Transverse colon (tissue), 4 donors: ENCODE measurements around the gene UNC5C.

Experiments used
- POLR2A ChIP-seq: fragments of 450-650 bp; IDR thresholded peaks from one replicate; pipeline ENCODE4 v1.6.1; 2016; ENCODE audit warnings: antibody characterized with exemption, mild to moderate bottlenecking, moderate library complexity
- POLR2AphosphoS5 ChIP-seq, 3 donors: sonication (generic); formaldehyde crosslinking; IDR thresholded peaks; one replicate each; pipeline ENCODE4 v1.6.1; 2016; ENCODE audit warnings: antibody characterized with exemption in 3 of 3
- TF ChIP-seq, protein P1 (sequence below), 5 experiments: fragments of 200-600 bp in 3 of 5; fragments of 450-650 bp in 2 of 5; sonication (generic) in 3 of 5; IDR thresholded peaks; 1 replicate in 2 of 5; 2 replicates in 3 of 5; pipeline ENCODE4 v1.5.1; 2016 to 2017; ENCODE audit warnings: antibody characterized with exemption in 5 of 5, inconsistent platforms in 3 of 5, mild to moderate bottlenecking in 2 of 5, moderate library complexity in 1 of 5

DNA sequence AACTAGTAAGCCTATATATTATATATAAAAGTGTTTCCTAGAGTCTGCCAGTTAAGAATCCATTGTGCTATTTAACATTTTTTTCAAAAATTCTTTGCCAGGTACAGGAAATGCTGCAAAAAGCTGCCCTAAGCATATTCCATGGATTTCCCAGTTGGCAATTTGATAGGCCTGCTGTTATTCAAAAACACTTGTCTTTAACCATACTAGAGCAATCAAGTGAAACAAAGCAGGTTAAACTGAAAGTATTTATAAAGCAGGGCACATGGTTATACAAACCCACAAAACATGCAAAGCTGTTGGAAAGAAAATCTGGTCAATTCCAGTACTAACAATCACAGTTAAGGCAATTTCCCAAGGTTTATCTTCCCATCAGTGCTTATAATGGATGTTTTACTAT, 159.9 kb downstream of the UNC5C start:
- TF ChIP-seq POLR2A (no peak), POLR2AphosphoS5 (IDR thresholded peaks at IDR 0.05) (no peak)
- TF ChIP-seq, protein P1, sequence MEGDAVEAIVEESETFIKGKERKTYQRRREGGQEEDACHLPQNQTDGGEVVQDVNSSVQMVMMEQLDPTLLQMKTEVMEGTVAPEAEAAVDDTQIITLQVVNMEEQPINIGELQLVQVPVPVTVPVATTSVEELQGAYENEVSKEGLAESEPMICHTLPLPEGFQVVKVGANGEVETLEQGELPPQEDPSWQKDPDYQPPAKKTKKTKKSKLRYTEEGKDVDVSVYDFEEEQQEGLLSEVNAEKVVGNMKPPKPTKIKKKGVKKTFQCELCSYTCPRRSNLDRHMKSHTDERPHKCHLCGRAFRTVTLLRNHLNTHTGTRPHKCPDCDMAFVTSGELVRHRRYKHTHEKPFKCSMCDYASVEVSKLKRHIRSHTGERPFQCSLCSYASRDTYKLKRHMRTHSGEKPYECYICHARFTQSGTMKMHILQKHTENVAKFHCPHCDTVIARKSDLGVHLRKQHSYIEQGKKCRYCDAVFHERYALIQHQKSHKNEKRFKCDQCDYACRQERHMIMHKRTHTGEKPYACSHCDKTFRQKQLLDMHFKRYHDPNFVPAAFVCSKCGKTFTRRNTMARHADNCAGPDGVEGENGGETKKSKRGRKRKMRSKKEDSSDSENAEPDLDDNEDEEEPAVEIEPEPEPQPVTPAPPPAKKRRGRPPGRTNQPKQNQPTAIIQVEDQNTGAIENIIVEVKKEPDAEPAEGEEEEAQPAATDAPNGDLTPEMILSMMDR (IDR thresholded peaks at IDR 0.05) = no peak
